PC-3 (cell line): ENCODE results near the gene AGBL1. TPM values are rescaled to one million over a fixed set of nuclear protein-coding genes. Genes with fewer than 3 reads are reported as not detected.

ENCODE experiments used
- ATAC-seq: fragments of 200-7000 bp; cut with Tn5 transposase; 2 replicates; pipeline ENCODE4 v1.9.1; 2020; ENCODE audit warnings: mild to moderate bottlenecking, moderate library complexity
- BruUV-seq: library from RNA; stranded (reverse); fragments of 400-500 nt; replicated peaks from 2 replicates; lab custom pipeline; 2021; lab: Mats Ljungman, UMichigan
- CTCF ChIA-PET: fragments of 300-600 bp; sonication (Branson Sonifier 250); formaldehyde crosslinking; loops from one replicate; lab custom pipeline; 2022; ENCODE audit warnings: antibody characterized with exemption; lab: Charles Lee
- POLR2A ChIA-PET: fragments of 300-600 bp; sonication (Branson Sonifier 250); formaldehyde crosslinking; loops from one replicate; lab custom pipeline; 2022; ENCODE audit warnings: antibody characterized with exemption; ENCODE audit not compliant: unreplicated experiment; lab: Charles Lee
- DNase-seq: peaks from one replicate; pipeline ENCODE4 v3.0.0-alpha.2; 2015
- H2AFZ ChIP-seq: fragments of 300-600 bp; sonication (generic); 2 replicates; pipeline ENCODE4 v1.6.0; 2016; ENCODE audit warnings: antibody characterized with exemption, low read length
- H3F3A ChIP-seq: fragments of 300-600 bp; sonication (generic); one replicate; pipeline ENCODE4 v1.6.0; 2017; ENCODE audit warnings: antibody characterized with exemption, low read length, control low read depth, mild to moderate bottlenecking; ENCODE audit not compliant: unreplicated experiment
- H3K27ac ChIP-seq: fragments of 300-600 bp; sonication (generic); 2 replicates; pipeline ENCODE4 v1.5.1; 2016; ENCODE audit warnings: mild to moderate bottlenecking, low read length
- H3K27me3 ChIP-seq: fragments of 300-600 bp; sonication (generic); 2 replicates; pipeline ENCODE4 v1.6.1; 2016; ENCODE audit warnings: low read length, mixed read lengths
- H3K36me3 ChIP-seq: fragments of 300-600 bp; sonication (generic); 2 replicates; pipeline ENCODE4 v1.6.1; 2016; ENCODE audit warnings: low read depth, mixed run types, low read length, mixed read lengths
- H3K4me1 ChIP-seq: fragments of 300-600 bp; sonication (generic); 2 replicates; pipeline ENCODE4 v1.5.1; 2016; ENCODE audit warnings: low read length; ENCODE audit not compliant: insufficient read depth
- H3K4me2 ChIP-seq: fragments of 300-600 bp; sonication (generic); 2 replicates; pipeline ENCODE4 v1.6.0; 2016; ENCODE audit warnings: low read length
- H3K4me3 ChIP-seq: fragments of 300-600 bp; sonication (generic); 2 replicates; pipeline ENCODE4 v1.5.1; 2016; ENCODE audit warnings: mild to moderate bottlenecking, low read length, mixed read lengths
- H3K79me2 ChIP-seq: fragments of 300-600 bp; sonication (generic); 2 replicates; pipeline ENCODE4 v1.6.1; 2017; ENCODE audit warnings: low read length, mixed read lengths
- H3K9ac ChIP-seq: fragments of 300-600 bp; sonication (generic); 2 replicates; pipeline ENCODE4 v1.6.0; 2016; ENCODE audit warnings: mild to moderate bottlenecking, low read length
- H3K9me2 ChIP-seq: fragments of 300-600 bp; sonication (generic); replicated peaks from 2 replicates; pipeline ENCODE4 v1.6.1; 2016; ENCODE audit warnings: mixed run types, low read length, mixed read lengths
- H3K9me3 ChIP-seq: fragments of 300-600 bp; sonication (generic); 2 replicates; pipeline ENCODE4 v1.6.1; 2016; ENCODE audit warnings: low read length, mixed read lengths
- H4K20me1 ChIP-seq: fragments of 300-600 bp; sonication (generic); 2 replicates; pipeline ENCODE4 v1.6.1; 2016; ENCODE audit warnings: low read length, mixed read lengths
- EZH2 ChIP-seq: fragments of 300-600 bp; sonication (generic); IDR thresholded peaks from one replicate; pipeline ENCODE4 v1.6.1; 2017; ENCODE audit warnings: antibody characterized with exemption, mild to moderate bottlenecking, low read length; ENCODE audit not compliant: unreplicated experiment
- EZH2phosphoT487 ChIP-seq: fragments of 300-600 bp; sonication (generic); IDR thresholded peaks from 2 replicates; pipeline ENCODE4 v1.6.1; 2018; ENCODE audit warnings: mild to moderate bottlenecking, antibody characterized with exemption, low read length, borderline replicate concordance
- intact Hi-C: fragments of 100-400 bp; cut with micrococcal nuclease; formaldehyde crosslinking; loops from 2 replicates; pipeline ENCODE4 v1.9.0; 2023
- total RNA-seq: library from RNA; depleted of rRNA; stranded (reverse); fragments of >200 nt; gene quantifications from 2 replicates; pipeline ENCODE4 v1.2.3, GENCODE V29; 2014
- TF ChIP-seq, protein P1 (sequence below): fragments of 300-600 bp; sonication (generic); conservative IDR thresholded peaks from 2 replicates; pipeline ENCODE4 v1.5.1; 2017; ENCODE audit warnings: antibody characterized with exemption, low read depth, mild to moderate bottlenecking, low read length

The AGBL1 gene
- total RNA-seq, 1 experiment from 2014 or later, result not detected

DNA sequence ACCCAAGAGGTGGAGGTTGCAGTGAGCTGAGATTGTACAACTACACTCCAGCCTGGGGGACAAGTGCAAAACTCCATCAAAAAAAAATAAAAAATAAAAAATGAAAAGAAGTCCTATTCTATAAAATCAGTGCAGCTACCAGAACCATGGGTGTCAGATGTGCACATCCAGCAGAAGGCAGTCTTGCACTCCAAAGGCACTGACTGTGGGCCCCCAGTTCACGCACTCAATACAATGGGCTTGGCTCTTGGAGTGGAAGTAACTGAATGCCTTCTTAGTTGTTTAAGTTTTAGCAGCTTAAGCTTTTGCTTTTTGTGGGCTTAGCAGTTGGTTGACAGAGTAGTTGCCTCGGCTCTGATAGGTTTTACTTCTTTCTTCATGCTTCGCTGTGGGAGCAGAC is 141.4 kb downstream of the AGBL1 start:
- intact Hi-C loops, result no loop called here
- Histone ChIP-seq H3K79me2 (no peaks in the 10 kb centered on the region), H3K4me2 (no peak overlapping the region), H4K20me1 (no peaks in the 10 kb centered on the region), H3F3A (no peaks in the 10 kb centered on the region), H2AFZ (no peak overlapping the region), H3K9me2 (no peaks in the 10 kb centered on the region), H3K9me3 (no peaks in the 10 kb centered on the region), H3K27ac (no peak overlapping the region), H3K9ac (no peak overlapping the region), H3K27me3 (no peaks in the 10 kb centered on the region), H3K4me1 (no peaks in the 10 kb centered on the region), H3K4me3 (no peak overlapping the region), H3K36me3 (no peaks in the 10 kb centered on the region)
- no peak for ATAC-seq
- DNase-seq, result no peak
- ChIA-PET POLR2A (no interaction called here), CTCF (no interaction called here)
- TF ChIP-seq EZH2 (no peak), EZH2phosphoT487 (no peak)
- TF ChIP-seq, protein P1, sequence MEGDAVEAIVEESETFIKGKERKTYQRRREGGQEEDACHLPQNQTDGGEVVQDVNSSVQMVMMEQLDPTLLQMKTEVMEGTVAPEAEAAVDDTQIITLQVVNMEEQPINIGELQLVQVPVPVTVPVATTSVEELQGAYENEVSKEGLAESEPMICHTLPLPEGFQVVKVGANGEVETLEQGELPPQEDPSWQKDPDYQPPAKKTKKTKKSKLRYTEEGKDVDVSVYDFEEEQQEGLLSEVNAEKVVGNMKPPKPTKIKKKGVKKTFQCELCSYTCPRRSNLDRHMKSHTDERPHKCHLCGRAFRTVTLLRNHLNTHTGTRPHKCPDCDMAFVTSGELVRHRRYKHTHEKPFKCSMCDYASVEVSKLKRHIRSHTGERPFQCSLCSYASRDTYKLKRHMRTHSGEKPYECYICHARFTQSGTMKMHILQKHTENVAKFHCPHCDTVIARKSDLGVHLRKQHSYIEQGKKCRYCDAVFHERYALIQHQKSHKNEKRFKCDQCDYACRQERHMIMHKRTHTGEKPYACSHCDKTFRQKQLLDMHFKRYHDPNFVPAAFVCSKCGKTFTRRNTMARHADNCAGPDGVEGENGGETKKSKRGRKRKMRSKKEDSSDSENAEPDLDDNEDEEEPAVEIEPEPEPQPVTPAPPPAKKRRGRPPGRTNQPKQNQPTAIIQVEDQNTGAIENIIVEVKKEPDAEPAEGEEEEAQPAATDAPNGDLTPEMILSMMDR, result no peak
- BruUV-seq, result no TSS peak

DNA sequence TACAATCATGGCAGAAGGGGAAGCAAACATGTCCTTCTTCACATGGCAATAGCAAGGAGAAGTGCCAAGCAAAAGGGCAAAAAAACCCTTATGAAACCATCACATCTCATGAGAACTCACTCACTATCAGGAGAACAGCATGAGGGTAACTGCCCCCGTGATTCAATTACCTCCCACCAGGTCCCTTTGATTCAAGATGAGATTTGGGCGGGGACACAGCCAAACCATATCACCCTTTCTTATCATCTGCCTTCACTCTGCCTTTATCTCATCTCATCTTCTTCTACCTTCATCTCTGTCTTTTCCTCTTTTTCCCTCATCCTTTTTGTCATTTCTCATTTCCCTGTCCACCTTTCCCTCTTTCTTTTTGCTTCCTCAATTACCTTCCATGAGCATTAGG is 149.6 kb downstream of the AGBL1 start:
- ChIA-PET CTCF (no interaction called here), POLR2A (no interaction called here)
- H3K9me2 ChIP-seq, result no peaks in the 10 kb centered on the region

GRCh38 chr15:86229936-86230335 is 150.3 kb downstream of the AGBL1 start:
- H3K27ac ChIP-seq, result no peak overlapping the region
- no TSS peak for BruUV-seq
- H2AFZ ChIP-seq, result no peak overlapping the region
- H3K36me3 ChIP-seq, result no peaks in the 10 kb centered on the region
- H3K9ac ChIP-seq, result no peak overlapping the region
- no peak for DNase-seq
- H4K20me1 ChIP-seq, result no peaks in the 10 kb centered on the region
- H3K9me3 ChIP-seq, result no peaks in the 10 kb centered on the region
- POLR2A ChIA-PET, result no interaction called here
- no peak for ATAC-seq
- no peaks in the 10 kb centered on the region for H3K27me3 ChIP-seq
- no peaks in the 10 kb centered on the region for H3F3A ChIP-seq
- CTCF ChIA-PET, result no interaction called here
- H3K9me2 ChIP-seq, result no peaks in the 10 kb centered on the region
- intact Hi-C loops, result no loop called here
- no peaks in the 10 kb centered on the region for H3K79me2 ChIP-seq
- no peak overlapping the region for H3K4me2 ChIP-seq
- H3K4me3 ChIP-seq, result no peak overlapping the region
- TF ChIP-seq EZH2 (no peak), EZH2phosphoT487 (no peak)
- TF ChIP-seq, protein P1, result no peak
- no peaks in the 10 kb centered on the region for H3K4me1 ChIP-seq

More for the DNA sequence above, 149.6 kb downstream of the AGBL1 start:
- Histone ChIP-seq H2AFZ (no peak overlapping the region), H3K9me3 (no peaks in the 10 kb centered on the region), H3K36me3 (no peaks in the 10 kb centered on the region), H3K79me2 (no peaks in the 10 kb centered on the region), H3K9ac (no peak overlapping the region), H3K27me3 (no peaks in the 10 kb centered on the region), H3K4me2 (no peak overlapping the region), H3K4me3 (no peak overlapping the region), H3K4me1 (no peaks in the 10 kb centered on the region), H3K27ac (no peak overlapping the region), H3F3A (no peaks in the 10 kb centered on the region), H4K20me1 (no peaks in the 10 kb centered on the region)
- ATAC-seq (no peak), DNase-seq (no peak)
- intact Hi-C loops, result no loop called here
- BruUV-seq, result no TSS peak
- TF ChIP-seq, protein P1, result no peak
- TF ChIP-seq EZH2phosphoT487 (no peak), EZH2 (no peak)
